ENCODE data around the gene LPGAT1.

DNA sequence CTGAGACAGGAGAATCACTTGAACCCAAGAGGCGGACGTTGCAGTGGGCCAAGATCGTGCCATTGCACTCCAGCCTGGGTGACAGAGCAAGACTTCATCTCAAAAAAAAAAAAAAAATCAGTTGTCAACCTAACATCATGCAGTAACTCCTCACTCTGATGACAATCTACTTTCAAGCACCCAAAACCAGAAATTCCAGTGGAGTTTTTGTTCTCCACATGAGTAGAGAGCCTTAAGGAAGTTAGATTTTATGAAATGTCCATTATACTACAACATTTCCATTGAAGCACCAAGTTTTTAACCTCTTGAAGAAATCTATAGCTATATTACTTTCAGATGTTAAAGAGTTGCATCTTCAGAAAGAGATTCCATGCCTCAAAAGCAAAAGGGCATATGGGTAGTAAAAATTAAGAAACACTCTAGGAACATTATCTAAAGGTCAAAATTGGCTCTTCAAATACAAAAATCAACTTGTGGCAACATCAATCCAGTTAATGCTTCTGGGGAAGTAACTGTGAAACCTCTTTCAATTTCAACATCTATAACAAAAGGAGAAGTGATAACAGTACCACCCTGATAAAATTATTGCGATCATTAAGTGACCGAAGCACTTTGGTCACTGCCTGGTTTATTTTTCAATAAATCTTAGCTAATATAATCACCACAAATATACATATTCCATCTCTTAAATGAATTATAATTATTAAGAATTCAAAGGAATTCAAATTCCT is 7.7 kb downstream of the LPGAT1 start:
- no peak for TF ChIP-seq CTCF (IDR thresholded peaks at IDR 0.05; ENCODE audit: insufficient read depth, low read length)
- TF ChIP-seq POLR2AphosphoS5 (IDR thresholded peaks at IDR 0.05; ENCODE audit: low read depth), result no peak

Data from HL-60 (cell line).